Right lobe of liver (tissue), 4 donors: ENCODE data around the gene UBXN1.

Source experiments
- CTCF ChIP-seq, 4 donors: fragments of 200-600 bp in 3 of 4; fragments of 450-650 bp in 1 of 4; IDR thresholded peaks; one replicate each; pipeline versions ENCODE4 v1.5.1 to v1.8.0; 2016 to 2022; ENCODE audit warnings: antibody characterized with exemption in 4 of 4, mild to moderate bottlenecking in 2 of 4
- POLR2A ChIP-seq: fragments of 450-650 bp; IDR thresholded peaks from one replicate; pipeline ENCODE4 v1.6.1; 2017; ENCODE audit warnings: antibody characterized with exemption, mild to moderate bottlenecking
- donor health status: DM: no; HTN: no; CAD: no.
- donor health status: DM: no; HTN: no; CAD: no.
- donor health status: DM: no; HTN: yes; CAD: no.

DNA sequence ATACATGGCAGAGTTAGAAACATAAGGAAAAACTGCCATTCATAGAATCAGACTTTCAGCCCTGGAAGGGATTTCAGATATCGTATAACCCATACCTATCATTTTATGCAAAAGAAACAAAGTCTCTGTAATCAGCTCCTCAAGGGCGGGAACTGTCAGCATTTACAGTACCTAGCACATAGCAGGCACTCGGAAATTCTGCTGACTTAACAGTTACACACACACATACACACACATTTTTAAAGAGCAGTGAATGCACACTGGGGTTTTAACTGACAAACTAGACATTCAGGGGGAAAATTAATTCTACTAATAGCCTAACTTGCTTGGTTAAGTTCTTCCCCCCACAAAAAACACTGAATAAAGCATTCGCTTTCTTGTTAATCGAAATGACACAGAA is 37.3 kb upstream of the UBXN1 start:
- no peak for TF ChIP-seq CTCF (IDR thresholded peaks at IDR 0.05)
- no peak for TF ChIP-seq POLR2A
